Parathyroid adenoma (tissue), 2 donors: ENCODE data around the gene RNF40.
A peak's percentile ranks its signal among the peaks of the same experiment; 100 is the strongest.
"Not testable (repeated sequence)": the region's sequence is repeated elsewhere in the genome, so short reads cannot be mapped to it uniquely, and the experiment has no call there.

Experiments used
- H2AFZ ChIP-seq: fragments of 300-600 bp; sonication (generic); one replicate; pipeline ENCODE4 v1.7.0; 2017; ENCODE audit warnings: antibody characterized with exemption, mild to moderate bottlenecking
- H3K27ac ChIP-seq: fragments of 300-600 bp; sonication (generic); one replicate; pipeline ENCODE4 v1.7.0; 2017
- H3K27me3 ChIP-seq: fragments of 300-600 bp; sonication (generic); one replicate; pipeline ENCODE4 v1.7.0; 2017; ENCODE audit warnings: low read length; ENCODE audit not compliant: control insufficient read depth, insufficient read depth
- H3K36me3 ChIP-seq: fragments of 300-600 bp; sonication (generic); one replicate; pipeline ENCODE4 v1.7.0; 2017; ENCODE audit warnings: low read length; ENCODE audit not compliant: control insufficient read depth, insufficient read depth
- H3K4me1 ChIP-seq: fragments of 300-600 bp; sonication (generic); one replicate; pipeline ENCODE4 v1.7.0; 2017; ENCODE audit warnings: control low read depth
- H3K4me2 ChIP-seq: fragments of 300-600 bp; sonication (generic); one replicate; pipeline ENCODE4 v1.7.0; 2017; ENCODE audit warnings: low read length
- H3K4me3 ChIP-seq: fragments of 300-600 bp; sonication (generic); one replicate; pipeline ENCODE4 v1.7.0; 2017; ENCODE audit warnings: low read depth, low read length
- H3K79me2 ChIP-seq: fragments of 300-600 bp; sonication (generic); one replicate; pipeline ENCODE4 v1.7.0; 2017; ENCODE audit warnings: control low read depth
- H3K9ac ChIP-seq: fragments of 300-600 bp; sonication (generic); one replicate; pipeline ENCODE4 v1.7.0; 2017; ENCODE audit warnings: mild to moderate bottlenecking
- H3K9me3 ChIP-seq: fragments of 300-600 bp; sonication (generic); one replicate; pipeline ENCODE4 v1.7.0; 2017; ENCODE audit warnings: low read length; ENCODE audit not compliant: control insufficient read depth
- CTCF ChIP-seq: fragments of 300-600 bp; sonication (generic); IDR thresholded peaks from one replicate; pipeline ENCODE4 v1.7.0; 2017; ENCODE audit warnings: antibody characterized with exemption, mild to moderate bottlenecking
- donor health status: primary hyperparathyroidism.

RNF40 gene

GRCh38 chr16:30808146-30808545 is 46.0 kb downstream of the RNF40 start:
- H3K4me3 ChIP-seq = no peak overlapping the region
- no peak overlapping the region for H3K27ac ChIP-seq
- no peaks in the 10 kb centered on the region for H3K9me3 ChIP-seq
- H3K4me1 ChIP-seq = peaks cover 9% of the 10 kb centered on the region
- H3K4me2 ChIP-seq = no peak overlapping the region
- H3K79me2 ChIP-seq = no peaks in the 10 kb centered on the region
- no peak overlapping the region for H2AFZ ChIP-seq
- no peak for TF ChIP-seq CTCF
- no peaks in the 10 kb centered on the region for H3K27me3 ChIP-seq
- H3K36me3 ChIP-seq = no peaks in the 10 kb centered on the region
- no peak overlapping the region for H3K9ac ChIP-seq

- not testable (repeated sequence) for H3K79me2 ChIP-seq, H2AFZ ChIP-seq, H3K4me3 ChIP-seq, H3K36me3 ChIP-seq, H3K9ac ChIP-seq, H3K27ac ChIP-seq, H3K27me3 ChIP-seq, H3K9me3 ChIP-seq, H3K4me2 ChIP-seq
- peaks cover 15% of the 10 kb centered on the region for H3K4me1 ChIP-seq
These were observed 46.8 kb downstream of the RNF40 start for GRCh38 chr16:30808890-30809426.

GRCh38 chr16:30809675-30810074 is 47.6 kb downstream of the RNF40 start:
- H3K79me2 ChIP-seq, H3K27ac ChIP-seq, H3K36me3 ChIP-seq, H2AFZ ChIP-seq, H3K9ac ChIP-seq, H3K4me2 ChIP-seq, H3K9me3 ChIP-seq, H3K27me3 ChIP-seq, H3K4me3 ChIP-seq: not testable (repeated sequence)
- peaks cover 15% of the 10 kb centered on the region for H3K4me1 ChIP-seq

- Histone ChIP-seq H3K27me3 (no peaks in the 10 kb centered on the region), H3K27ac (peak overlapping the region; percentile 55), H3K9me3 (no peaks in the 10 kb centered on the region), H3K4me2 (peak overlapping the region; percentile 93), H3K4me1 (peaks cover 6% of the 10 kb centered on the region), H3K4me3 (peak overlapping the region; percentile 60), H2AFZ (peak overlapping the region; percentile 99), H3K79me2 (no peaks in the 10 kb centered on the region), H3K36me3 (no peaks in the 10 kb centered on the region), H3K9ac (peak overlapping the region; percentile 8)
- no peak for TF ChIP-seq CTCF
These were observed 51.7 kb downstream of the RNF40 start for GRCh38 chr16:30813821-30814189.

- Histone ChIP-seq H3K4me2 (no peak overlapping the region), H3K79me2 (no peaks in the 10 kb centered on the region), H3K4me3 (no peak overlapping the region), H3K9ac (no peak overlapping the region), H2AFZ (no peak overlapping the region), H3K36me3 (no peaks in the 10 kb centered on the region), H3K27ac (no peak overlapping the region), H3K9me3 (no peaks in the 10 kb centered on the region), H3K27me3 (no peaks in the 10 kb centered on the region), H3K4me1 (peaks cover 6% of the 10 kb centered on the region)
- no peak for TF ChIP-seq CTCF
These were observed 54.6 kb downstream of the RNF40 start for GRCh38 chr16:30816769-30817168.

- Histone ChIP-seq H3K9me3 (no peaks in the 10 kb centered on the region), H3K27ac (no peak overlapping the region), H3K36me3 (no peaks in the 10 kb centered on the region), H3K9ac (no peak overlapping the region), H2AFZ (no peak overlapping the region), H3K4me2 (no peak overlapping the region), H3K4me3 (no peak overlapping the region), H3K79me2 (no peaks in the 10 kb centered on the region), H3K4me1 (no peaks in the 10 kb centered on the region), H3K27me3 (no peaks in the 10 kb centered on the region)
- no peak for TF ChIP-seq CTCF
These were observed 58.9 kb downstream of the RNF40 start for GRCh38 chr16:30820952-30821421.

- H3K79me2 ChIP-seq, H3K9ac ChIP-seq, H3K4me1 ChIP-seq, H3K4me3 ChIP-seq, H3K27ac ChIP-seq, H3K36me3 ChIP-seq, H3K9me3 ChIP-seq, H3K4me2 ChIP-seq, H2AFZ ChIP-seq, H3K27me3 ChIP-seq: not testable (repeated sequence)
These were observed 59.3 kb downstream of the RNF40 start for GRCh38 chr16:30821441-30821840.
